ENCODE results near the gene HNF4A. TPM values are rescaled to one million over a fixed set of nuclear protein-coding genes. Genes with fewer than 3 reads are reported as not detected.

HNF4A gene
- total and polyA plus RNA-seq, 2 of the 13 experiments (the other 11 are each of a cell fraction or from before 2014, with no cell fraction given), result 80.9 to 169 TPM

GRCh38 chr20:44402391-44403193 is 47.1 kb downstream of the HNF4A start (continued):
- 0 out of 2 replicates have a peak, but pooled peaks have one; percentile 61 for TF ChIP-seq AKNA (CRISPR knock-in tag; IDR thresholded peaks at IDR 0.05; ENCODE audit: borderline replicate concordance)
- TF ChIP-seq CENPX (CRISPR knock-in tag; IDR thresholded peaks at IDR 0.05), result no peak
- TF ChIP-seq ZNF549 (CRISPR knock-in tag; IDR thresholded peaks at IDR 0.05), result no peak
- TF ChIP-seq IKZF1 (IDR thresholded peaks at IDR 0.05), result no peak
- peak; percentile 83 for TF ChIP-seq RXRA (CRISPR knock-in tag; IDR thresholded peaks at IDR 0.05)
- peak; percentile 14 for TF ChIP-seq XRCC5 (optimal IDR thresholded peaks at IDR 0.05; ENCODE audit: low read length)
- no peak for TF ChIP-seq ZMYM2 (CRISPR knock-in tag; IDR thresholded peaks at IDR 0.05)
- TF ChIP-seq RCOR2 (CRISPR knock-in tag; IDR thresholded peaks at IDR 0.05), result no peak
- TF ChIP-seq ZNF557 (CRISPR knock-in tag; IDR thresholded peaks at IDR 0.05), result 0 out of 2 replicates have a peak, but pooled peaks have one; percentile 52
- TF ChIP-seq BRD4 (CRISPR knock-in tag; IDR thresholded peaks at IDR 0.05), result peak; percentile 93; the same call in 1 of the 2 replicates
- TF ChIP-seq MXI1 (IDR thresholded peaks at IDR 0.05; ENCODE audit: borderline replicate concordance, low read depth, low read length), result no peak; the same call in 2 of the 3 replicates
- TF ChIP-seq ZIK1 (CRISPR knock-in tag; IDR thresholded peaks at IDR 0.05; ENCODE audit: borderline replicate concordance, low read depth), result no peak; the same call in 1 of the 2 replicates
- TF ChIP-seq ZFP37 (CRISPR knock-in tag; IDR thresholded peaks at IDR 0.05; ENCODE audit: borderline replicate concordance), result no peak
- TF ChIP-seq ZNF781 (CRISPR knock-in tag; IDR thresholded peaks at IDR 0.05; ENCODE audit: borderline replicate concordance, not compliant biosample characterization), result peak; percentile 34
- TF ChIP-seq JUN (CRISPR knock-in tag; IDR thresholded peaks at IDR 0.05), result 0 out of 2 replicates have a peak, but pooled peaks have one; percentile 43
- TF ChIP-seq MTERF4 (CRISPR knock-in tag; IDR thresholded peaks at IDR 0.05), result peak; percentile 72; the same call in 1 of the 2 replicates
- TF ChIP-seq ETV6 (CRISPR knock-in tag; conservative IDR thresholded peaks at IDR 0.05), result no peak
- peak; percentile 96 for TF ChIP-seq ZSCAN31 (CRISPR knock-in tag; IDR thresholded peaks at IDR 0.05; ENCODE audit: low read depth)
- TF ChIP-seq PHF5A (CRISPR knock-in tag; IDR thresholded peaks at IDR 0.05; ENCODE audit: low read depth, unreplicated experiment), result peak; percentile 22
- TF ChIP-seq RNF2 (conservative IDR thresholded peaks at IDR 0.05; ENCODE audit: low read depth), result no peak
- no peak for TF ChIP-seq SMARCC2 (IDR thresholded peaks at IDR 0.05)
- 0 out of 2 replicates have a peak, but pooled peaks have one; percentile 21 for TF ChIP-seq NR2F6 (IDR thresholded peaks at IDR 0.05)
- peak; percentile 80 for TF ChIP-seq NR2F6 (CRISPR knock-in tag; IDR thresholded peaks at IDR 0.05)
- TF ChIP-seq ONECUT2 (CRISPR knock-in tag; IDR thresholded peaks at IDR 0.05), result no peak
- TF ChIP-seq NONO (IDR thresholded peaks at IDR 0.05), result no peak
- TF ChIP-seq NONO (CRISPR knock-in tag; conservative IDR thresholded peaks at IDR 0.05), result 0 out of 2 replicates have a peak, but pooled peaks have one; percentile 24
- TF ChIP-seq ARID2 (CRISPR knock-in tag; IDR thresholded peaks at IDR 0.05; ENCODE audit: borderline replicate concordance), result no peak; the same call in 1 of the 2 replicates
